ENCODE measurements around the gene SLC7A11.
A peak's percentile ranks its signal among the peaks of the same experiment; 100 is the strongest.
"Not testable (repeated sequence)": the region's sequence is repeated elsewhere in the genome, so short reads cannot be mapped to it uniquely, and the experiment has no call there.

Gene SLC7A11

DNA sequence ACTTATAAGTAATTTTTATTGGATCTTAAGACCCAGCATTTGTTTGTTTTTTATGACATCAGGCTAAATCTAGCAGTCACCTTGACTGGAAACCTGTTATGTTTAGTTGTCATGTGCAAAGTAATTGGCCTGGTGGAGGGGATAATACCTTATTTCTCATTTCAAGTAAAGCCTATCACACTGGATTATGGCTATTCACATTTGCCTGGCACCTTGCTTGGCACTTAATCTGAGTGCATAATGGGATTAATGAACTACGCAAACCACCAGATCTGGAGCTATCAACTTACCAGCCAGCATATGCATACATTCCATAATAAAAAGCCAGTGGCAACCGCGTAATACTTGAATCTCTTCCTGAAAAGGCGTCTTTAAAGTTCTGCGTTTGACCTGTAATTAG is 23.2 kb downstream of the SLC7A11 start:
- H3K4me3 ChIP-seq (ENCODE audit: low read depth, low read length): no peak overlapping the region
- no peak for TF ChIP-seq CTCF (conservative IDR thresholded peaks at IDR 0.05; ENCODE audit: low read depth, low read length)
- no peak for DNase-seq (ENCODE audit: low read depth)

GRCh38 chr4:138217567-138217966 is 24.6 kb downstream of the SLC7A11 start:
- DNase-seq (ENCODE audit: low read depth): no peak
- no peak for TF ChIP-seq CTCF (conservative IDR thresholded peaks at IDR 0.05; ENCODE audit: low read depth, low read length)
- no peak overlapping the region for H3K4me3 ChIP-seq (ENCODE audit: low read depth, low read length)

DNA sequence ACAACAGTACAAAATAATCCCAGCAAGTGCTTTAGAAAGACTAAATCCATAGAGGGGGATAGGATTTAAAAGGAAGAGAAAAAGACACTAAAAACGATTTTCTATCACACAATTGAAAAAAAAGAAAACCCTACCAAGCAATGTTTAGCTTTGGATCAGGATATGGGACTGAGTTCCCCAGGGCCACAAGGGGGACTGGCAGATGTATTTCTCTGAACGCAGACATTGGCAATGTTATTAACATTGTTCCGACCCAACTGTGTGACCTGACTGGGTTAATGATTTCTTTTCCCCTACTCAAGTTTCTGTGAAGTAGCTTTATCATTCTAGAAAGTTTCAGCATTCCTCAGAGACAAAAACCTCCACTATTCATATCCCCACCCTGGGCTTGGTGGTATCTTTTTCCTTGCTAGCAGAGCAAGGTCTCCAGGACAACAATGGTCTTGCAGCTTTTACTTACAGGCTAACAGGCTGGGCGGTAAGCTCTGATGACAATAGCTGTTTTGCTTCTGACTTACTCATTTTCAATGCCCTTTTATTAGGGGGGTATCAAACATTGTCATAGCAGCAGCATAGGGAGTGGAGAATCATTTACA is 25.8 kb downstream of the SLC7A11 start:
- H3K4me3 ChIP-seq (ENCODE audit: low read depth, low read length): no peak overlapping the region
- DNase-seq (ENCODE audit: low read depth): no peak
- TF ChIP-seq CTCF (conservative IDR thresholded peaks at IDR 0.05; ENCODE audit: low read depth, low read length): peak; percentile 7

DNA sequence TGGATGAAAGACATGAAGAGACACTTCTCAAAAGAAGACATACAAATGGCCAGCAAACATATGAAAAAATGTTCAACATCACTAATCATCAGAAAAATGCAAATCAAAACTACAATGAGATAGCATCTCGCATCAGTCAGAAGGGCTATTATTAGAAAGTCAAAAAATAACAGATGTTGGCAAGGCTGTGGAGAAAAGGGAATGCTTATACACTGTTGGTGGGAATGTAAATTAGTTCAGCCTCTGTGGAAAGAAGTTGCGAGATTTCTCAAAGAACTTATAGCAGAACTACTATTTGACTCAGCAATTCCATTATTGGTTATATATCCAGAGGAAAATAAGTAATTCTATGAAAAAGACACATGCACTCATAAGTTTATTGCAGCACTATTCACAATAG is 31.6 kb downstream of the SLC7A11 start:
- not testable (repeated sequence) for DNase-seq (ENCODE audit: low read depth); H3K4me3 ChIP-seq (ENCODE audit: low read depth, low read length)

- no peak overlapping the region for H3K4me3 ChIP-seq (ENCODE audit: low read depth, low read length)
- DNase-seq (ENCODE audit: low read depth): no peak
- no peak for TF ChIP-seq CTCF (conservative IDR thresholded peaks at IDR 0.05; ENCODE audit: low read depth, low read length)
Measured at GRCh38 chr4:138209094-138209493, 33.1 kb downstream of the SLC7A11 start.

- no peak overlapping the region for H3K4me3 ChIP-seq (ENCODE audit: low read depth, low read length)
- DNase-seq (ENCODE audit: low read depth): no peak
- TF ChIP-seq CTCF (conservative IDR thresholded peaks at IDR 0.05; ENCODE audit: low read depth, low read length): no peak
Measured at GRCh38 chr4:138205531-138206233, 36.5 kb downstream of the SLC7A11 start.

- no peak for TF ChIP-seq CTCF (conservative IDR thresholded peaks at IDR 0.05; ENCODE audit: low read depth, low read length)
- H3K4me3 ChIP-seq (ENCODE audit: low read depth, low read length): no peak overlapping the region
- no peak for DNase-seq (ENCODE audit: low read depth)
Measured at GRCh38 chr4:138204507-138204906, 37.6 kb downstream of the SLC7A11 start.
